ENCODE data around the gene GNG11. TPM values are rescaled to one million over a fixed set of nuclear protein-coding genes. Genes with fewer than 3 reads are reported as not detected.

GNG11 gene
- total and polyA plus RNA-seq, 2 of the 13 experiments (the other 11 are each of a cell fraction or from before 2014, with no cell fraction given), result not detected

DNA sequence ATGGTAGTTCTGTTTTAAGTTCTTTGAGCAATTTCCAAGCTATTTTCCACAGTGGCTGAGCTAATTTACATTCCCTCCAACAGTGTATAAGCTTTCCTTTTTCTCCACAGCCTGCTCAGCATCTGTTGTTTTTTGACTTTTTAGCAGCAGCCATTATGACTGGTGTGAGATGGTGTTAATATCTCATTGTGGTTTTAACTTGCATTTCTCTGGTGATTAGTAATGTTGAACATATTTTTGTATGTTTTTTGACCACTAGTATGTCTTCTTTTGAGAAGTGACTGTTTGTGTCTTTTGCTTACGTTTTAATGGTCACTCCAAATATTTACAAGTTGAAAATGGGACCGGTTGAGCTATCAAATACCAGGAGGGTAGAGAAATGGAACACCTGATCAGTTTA is 20.4 kb downstream of the GNG11 start:
- in situ Hi-C loops (cut with HindIII; ENCODE audit: extremely low pct_ligation_motif_present, low pct_unique_long_range_greater_than_20kb) (no loop called here), intact Hi-C loops (cut with micrococcal nuclease; ENCODE audit: unreplicated experiment) (no loop called here)
- CTCF ChIA-PET (ENCODE audit: low intra/inter-chr PET ratio, low total read pairs), result no interaction called here
- Histone ChIP-seq H3K36me3 (replicated peaks in 1 of 2; ENCODE audit: control insufficient read depth in 1 of 2, insufficient read depth in 2 of 2, low read length in 2 of 2) (no peaks in the 10 kb centered on the region), H3K9ac (ENCODE audit: insufficient read depth, low read depth, low read length) (no peak overlapping the region), H4K20me1 (ENCODE audit: insufficient read depth, low read length) (no peaks in the 10 kb centered on the region), H3K79me2 (ENCODE audit: insufficient read depth, low read length) (no peaks in the 10 kb centered on the region), H3K27me3 (ENCODE audit: control insufficient read depth in 1 of 2, insufficient read depth in 2 of 2, low read length in 2 of 2) (no peaks in the 10 kb centered on the region), H2AFZ (ENCODE audit: low read length) (no peak overlapping the region), H3K9me3 (ENCODE audit: low read length) (no peaks in the 10 kb centered on the region), H3K4me3 (replicated peaks in 1 of 3; ENCODE audit: insufficient read depth in 1 of 3, low read depth in 2 of 3, low read length in 3 of 3) (no peak overlapping the region), H3K4me2 (ENCODE audit: low read depth, low read length) (no peak overlapping the region), H3K27ac (ENCODE audit: extremely low read length, insufficient read depth, low read length) (no peak overlapping the region), H3K4me1 (ENCODE audit: insufficient read depth, low read length) (no peaks in the 10 kb centered on the region)
- DNase-seq (ENCODE audit: low spot score) (no peak), FAIRE-seq (no peak), ATAC-seq (no peak)
- BruUV-seq (replicated peaks), result no TSS peak
- TF ChIP-seq ATF7-NPFF (CRISPR knock-in tag; IDR thresholded peaks at IDR 0.05; ENCODE audit: low read depth), result no peak
- no peak for TF ChIP-seq PRPF4 (IDR thresholded peaks at IDR 0.05; ENCODE audit: low read depth, low read length, poor library complexity, severe bottlenecking)
- TF ChIP-seq SOX5 (CRISPR knock-in tag; IDR thresholded peaks at IDR 0.05; ENCODE audit: borderline replicate concordance), result no peak
- no peak for TF ChIP-seq ZNF510 (CRISPR knock-in tag; IDR thresholded peaks at IDR 0.05; ENCODE audit: low read depth)
- TF ChIP-seq XBP1 (CRISPR knock-in tag; IDR thresholded peaks at IDR 0.05), result no peak
- TF ChIP-seq, protein P1, sequence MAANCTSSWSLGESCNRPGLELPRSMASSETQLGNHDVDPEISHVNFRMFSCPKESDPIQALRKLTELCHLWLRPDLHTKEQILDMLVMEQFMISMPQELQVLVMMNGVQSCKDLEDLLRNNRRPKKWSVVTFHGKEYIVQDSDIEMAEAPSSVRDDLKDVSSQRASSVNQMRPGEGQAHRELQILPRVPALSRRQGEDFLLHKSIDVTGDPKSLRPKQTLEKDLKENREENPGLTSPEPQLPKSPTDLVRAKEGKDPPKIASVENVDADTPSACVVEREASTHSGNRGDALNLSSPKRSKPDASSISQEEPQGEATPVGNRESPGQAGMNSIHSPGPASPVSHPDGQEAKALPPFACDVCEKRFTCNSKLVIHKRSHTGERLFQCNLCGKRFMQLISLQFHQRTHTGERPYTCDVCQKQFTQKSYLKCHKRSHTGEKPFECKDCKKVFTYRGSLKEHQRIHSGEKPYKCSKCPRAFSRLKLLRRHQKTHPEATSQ (CRISPR knock-in tag; IDR thresholded peaks at IDR 0.05; ENCODE audit: borderline replicate concordance), result no peak
- TF ChIP-seq ZNF296 (CRISPR knock-in tag; conservative IDR thresholded peaks at IDR 0.05), result no peak
- no peak for TF ChIP-seq HNRNPLL (IDR thresholded peaks at IDR 0.05; ENCODE audit: low read depth, low read length, poor library complexity, severe bottlenecking)
- 45% methylated on average over 2 of the region's 2 CpGs for WGBS (ENCODE audit: low lambda C conversion rate)
- POLR2A ChIA-PET, result no interaction called here
